GM12878 (cell line): ENCODE measurements around the gene SLC22A23.

ENCODE experiments used
- BMI1 ChIP-seq: fragments of 450-650 bp; IDR thresholded peaks from 2 replicates; pipeline ENCODE4 v1.6.1; 2016; ENCODE audit warnings: mild to moderate bottlenecking, moderate library complexity, borderline replicate concordance
- BRCA1 ChIP-seq: IDR thresholded peaks from 2 replicates; pipeline ENCODE4 v1.6.1; 2011; ENCODE audit warnings: low read depth, low read length, improper control_type of control experiment
- CHD2 ChIP-seq: IDR thresholded peaks from 2 replicates; pipeline ENCODE4 v1.6.1; 2011; ENCODE audit warnings: low read depth, low read length, improper control_type of control experiment, borderline replicate concordance
- CTCF ChIP-seq, 3 experiments: IDR thresholded peaks in 2 of 3; conservative IDR thresholded peaks in 1 of 3; 2 replicates each; pipeline ENCODE4 v1.5.1; 2011; ENCODE audit warnings: low read depth in 3 of 3, low read length in 3 of 3, mild to moderate bottlenecking in 3 of 3, control low read depth in 2 of 3, moderate library complexity in 2 of 3, inconsistent platforms in 1 of 3, mixed read lengths in 1 of 3; ENCODE audit not compliant: control insufficient read depth in 2 of 3, insufficient read depth in 1 of 3; ENCODE audit errors: extremely low read depth in 1 of 3
- IRF3 ChIP-seq: fragments of 450-650 bp; IDR thresholded peaks from 2 replicates; pipeline ENCODE4 v1.6.1; 2014; ENCODE audit warnings: mild to moderate bottlenecking
- KDM1A ChIP-seq: fragments of 200-600 bp; sonication (generic); IDR thresholded peaks from 2 replicates; pipeline ENCODE4 v1.6.1; 2016; ENCODE audit warnings: borderline replicate concordance
- POLR2A ChIP-seq: IDR thresholded peaks from 2 replicates; pipeline ENCODE4 v1.6.1; 2011; ENCODE audit warnings: low read depth, mild to moderate bottlenecking, low read length
- POLR2AphosphoS5 ChIP-seq: IDR thresholded peaks from 2 replicates; pipeline ENCODE4 v1.6.1; 2011; ENCODE audit warnings: mild to moderate bottlenecking, low read length, inconsistent platforms

- TF ChIP-seq POLR2AphosphoS5 (no peak), POLR2A (no peak), CTCF (IDR thresholded peaks at IDR 0.05 in 2 of 3, conservative IDR thresholded peaks at IDR 0.05 in 1 of 3; ENCODE audit: control insufficient read depth in 2 of 3, extremely low read depth in 1 of 3, insufficient read depth in 1 of 3, low read depth in 3 of 3, low read length in 3 of 3) (no peak), CHD2 (no peak), KDM1A (no peak), BRCA1 (no peak), BMI1 (no peak), IRF3 (no peak)
Measured at GRCh38 chr6:3283641-3284435, 173.0 kb downstream of the SLC22A23 start.
